Measurements from ENCODE around the gene UCN2.
"Not testable (repeated sequence)": the region's sequence is repeated elsewhere in the genome, so short reads cannot be mapped to it uniquely, and the experiment has no call there.

UCN2 gene

DNA sequence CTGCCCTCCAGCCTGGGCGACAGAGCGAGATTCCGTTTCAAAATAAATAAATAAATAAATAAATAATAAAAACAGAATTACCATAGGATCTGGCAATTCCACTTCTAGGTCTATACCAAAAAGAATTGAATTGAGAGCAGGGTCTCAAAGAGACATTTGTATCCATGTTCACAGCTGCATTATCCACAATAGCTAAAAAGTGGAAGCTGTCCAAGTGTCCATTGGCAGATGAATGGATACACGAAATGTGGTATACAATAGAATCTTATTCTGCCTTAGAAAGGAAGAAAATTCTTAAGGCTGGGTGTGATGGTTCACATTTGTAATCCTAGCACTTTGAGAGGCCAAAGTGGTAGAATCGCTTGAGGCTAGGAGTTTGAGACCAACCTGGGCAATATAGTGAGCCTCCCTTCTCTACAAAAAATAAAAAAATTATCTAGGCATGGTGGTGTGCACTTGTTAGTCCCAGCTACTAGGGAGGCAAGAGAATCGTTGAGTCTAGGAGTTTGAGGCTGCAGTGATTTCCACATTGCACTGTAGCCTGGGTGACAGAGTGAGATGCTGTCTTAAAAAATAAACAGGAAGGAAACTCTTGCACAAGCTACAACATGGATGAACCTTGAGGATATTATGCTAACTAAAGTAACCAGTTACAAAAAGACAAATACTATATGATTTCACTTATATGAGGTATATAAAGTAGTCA lies 31.2 kb downstream of the UCN2 start:
- no peak for DNase-seq

DNA sequence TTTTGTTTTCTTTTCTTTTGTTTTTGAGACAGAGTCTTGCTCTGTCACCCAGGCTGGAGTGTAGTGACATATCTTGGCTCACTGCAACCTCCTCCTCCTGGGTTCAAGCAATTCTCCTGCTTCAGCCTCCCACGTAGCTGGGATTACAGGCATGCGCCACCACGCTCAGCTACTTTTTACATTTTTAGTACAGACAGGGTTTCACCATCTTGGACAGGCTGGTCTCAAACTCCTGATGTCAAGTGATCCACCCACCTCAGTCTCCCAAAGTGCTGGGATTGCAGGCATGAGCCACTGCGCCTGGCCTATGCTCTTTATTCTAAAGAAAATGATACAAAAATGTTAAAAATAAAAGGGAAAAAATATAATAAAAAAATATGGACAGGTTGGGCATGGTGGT lies 32.9 kb downstream of the UCN2 start:
- not testable (repeated sequence) for DNase-seq

DNA sequence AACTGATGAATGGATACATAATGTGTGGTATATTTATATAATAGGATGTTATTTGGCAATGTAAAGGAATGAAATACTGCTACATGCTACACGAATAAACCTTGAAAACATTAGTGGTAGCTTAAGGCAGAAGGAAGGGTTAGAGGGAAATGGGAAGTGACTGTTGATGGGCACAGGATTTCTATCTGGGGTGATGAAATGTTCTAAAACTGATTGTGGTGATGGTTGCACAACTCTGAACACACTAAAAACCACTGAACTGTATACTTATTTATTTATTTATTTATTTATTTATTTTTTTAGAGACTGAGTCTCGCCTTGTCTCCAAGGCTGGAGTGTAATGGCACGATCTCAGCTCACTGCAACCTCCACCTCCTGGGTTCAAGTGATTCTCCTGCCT lies 34.8 kb downstream of the UCN2 start:
- no peak for DNase-seq

- DNase-seq: no peak
Measured at GRCh38 chr3:48528048-48528447, 35.5 kb downstream of the UCN2 start.

GRCh38 chr3:48524970-48525369 lies 38.6 kb downstream of the UCN2 start:
- DNase-seq: no peak

DNA sequence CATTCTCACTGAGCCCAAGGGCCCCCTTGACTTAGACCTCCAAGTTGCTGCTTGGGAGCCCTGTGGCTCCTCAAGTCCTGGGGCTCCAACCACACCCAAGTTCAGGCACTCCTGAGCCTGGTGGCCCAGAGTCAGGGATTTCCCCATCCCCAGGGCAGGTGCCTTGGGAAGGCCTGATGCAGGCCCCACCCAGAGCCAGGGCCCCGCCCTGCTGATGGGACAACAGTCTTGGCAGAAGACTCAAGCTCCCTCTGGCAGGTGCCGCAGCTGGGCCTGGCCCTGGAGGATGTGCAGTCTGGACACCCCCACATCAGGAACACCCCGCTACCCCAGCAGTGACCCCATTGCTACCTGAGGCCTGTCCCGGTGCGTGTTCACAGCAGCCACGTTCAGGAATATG lies 41.9 kb downstream of the UCN2 start:
- DNase-seq: no peak

DNA sequence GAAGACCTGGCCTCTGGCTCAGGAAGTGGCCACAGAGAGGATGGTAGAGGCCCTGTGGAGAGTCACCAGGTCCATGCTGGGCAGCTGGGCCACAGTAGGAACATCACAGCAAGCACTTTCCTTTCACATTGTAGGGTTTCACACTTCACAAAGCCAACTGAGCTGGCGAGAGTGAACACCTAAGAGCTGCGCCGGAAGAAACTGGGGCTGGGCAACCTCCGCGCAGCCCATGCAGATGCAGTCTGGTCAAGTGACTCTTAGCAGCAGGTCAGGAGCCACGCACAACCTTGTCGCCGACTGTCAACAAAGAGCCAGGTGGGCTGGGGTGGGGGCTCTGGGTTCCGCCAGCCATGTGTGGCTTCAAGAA lies 44.3 kb downstream of the UCN2 start:
- no peak for DNase-seq

DNA sequence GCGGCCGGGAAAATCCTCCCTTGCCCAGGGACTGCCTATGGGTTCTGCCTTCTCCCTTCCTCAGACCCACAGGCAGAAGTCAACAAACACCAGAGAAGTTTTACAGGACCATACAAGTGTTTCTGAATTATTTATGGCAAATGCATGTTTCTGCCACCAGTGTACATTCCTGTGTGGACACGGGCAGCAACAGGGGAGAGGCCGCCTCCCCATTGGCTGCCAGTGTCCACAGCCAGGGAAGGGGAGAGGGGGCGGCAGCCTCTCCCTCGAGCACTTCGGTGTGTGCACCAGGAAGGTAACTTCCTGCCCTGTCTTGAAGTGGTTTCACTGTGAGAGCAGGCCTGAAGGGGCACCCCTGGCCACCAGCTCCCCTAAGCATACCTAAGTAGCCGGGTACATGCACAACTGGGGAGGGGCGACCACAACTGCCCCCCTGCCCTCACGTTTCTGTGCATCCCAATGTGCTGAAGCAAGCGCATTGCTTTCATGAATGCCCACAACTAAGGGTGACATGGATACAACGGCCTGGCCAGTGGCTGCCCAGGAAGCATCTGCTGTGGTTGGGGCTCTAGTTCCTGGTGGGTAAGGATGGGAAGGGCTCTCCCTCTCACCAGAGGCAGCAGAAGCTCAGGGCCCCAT lies 44.8 kb downstream of the UCN2 start:
- DNase-seq: no peak

- DNase-seq: no peak
Measured at GRCh38 chr3:48518069-48518468, 45.5 kb downstream of the UCN2 start.

GRCh38 chr3:48516571-48516970 lies 47.0 kb downstream of the UCN2 start:
- no peak for DNase-seq

DNA sequence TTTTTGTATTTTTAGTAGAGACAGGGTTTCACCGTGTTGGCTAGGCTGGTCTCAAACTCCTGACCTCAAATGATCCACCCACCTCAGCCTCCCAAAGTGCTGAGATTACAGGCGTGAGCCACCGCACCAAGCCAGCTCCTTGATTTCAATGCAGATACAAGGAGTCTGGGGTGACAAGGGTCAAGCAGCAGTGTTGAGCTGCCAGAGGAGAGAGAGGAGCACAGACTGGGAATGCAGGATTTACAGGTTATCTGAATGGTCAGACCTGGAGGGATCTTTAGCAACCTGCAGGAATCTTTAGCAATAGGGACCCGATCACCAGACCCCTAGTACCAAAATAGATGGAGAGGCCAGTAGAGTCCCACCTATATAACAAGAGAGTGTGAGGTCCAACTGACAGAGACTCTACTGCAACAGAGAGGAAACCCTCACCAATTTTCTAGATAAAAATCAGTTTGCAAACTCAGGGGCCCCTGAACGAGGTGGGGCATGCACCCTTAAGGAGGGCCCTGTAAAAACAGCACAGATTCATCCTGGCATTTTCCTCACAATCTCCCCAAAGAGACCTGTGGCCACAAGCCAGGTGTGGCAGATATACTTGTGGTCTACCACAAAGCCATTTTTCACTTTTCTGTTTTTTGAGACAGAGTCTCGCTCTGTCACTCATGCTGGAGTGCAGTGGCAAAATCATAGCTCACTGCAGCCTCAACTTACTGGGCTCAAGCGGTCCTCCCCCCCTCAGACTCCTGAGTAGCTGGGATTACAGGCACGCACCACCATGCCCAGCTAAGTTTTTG lies 49.0 kb downstream of the UCN2 start:
- peak; percentile 49 for DNase-seq
